LNCAP (cell line): ENCODE results near the gene PSMA7.

ENCODE experiments used
- TF ChIP-seq, protein P1 (sequence below): fragments of 450-650 bp; IDR thresholded peaks from 2 replicates; pipeline ENCODE4 v1.5.1; 2017; ENCODE audit warnings: mild to moderate bottlenecking

PSMA7 gene

GRCh38 chr20:62156592-62157386, 13.6 kb upstream of the PSMA7 start:
- TF ChIP-seq, protein P1, sequence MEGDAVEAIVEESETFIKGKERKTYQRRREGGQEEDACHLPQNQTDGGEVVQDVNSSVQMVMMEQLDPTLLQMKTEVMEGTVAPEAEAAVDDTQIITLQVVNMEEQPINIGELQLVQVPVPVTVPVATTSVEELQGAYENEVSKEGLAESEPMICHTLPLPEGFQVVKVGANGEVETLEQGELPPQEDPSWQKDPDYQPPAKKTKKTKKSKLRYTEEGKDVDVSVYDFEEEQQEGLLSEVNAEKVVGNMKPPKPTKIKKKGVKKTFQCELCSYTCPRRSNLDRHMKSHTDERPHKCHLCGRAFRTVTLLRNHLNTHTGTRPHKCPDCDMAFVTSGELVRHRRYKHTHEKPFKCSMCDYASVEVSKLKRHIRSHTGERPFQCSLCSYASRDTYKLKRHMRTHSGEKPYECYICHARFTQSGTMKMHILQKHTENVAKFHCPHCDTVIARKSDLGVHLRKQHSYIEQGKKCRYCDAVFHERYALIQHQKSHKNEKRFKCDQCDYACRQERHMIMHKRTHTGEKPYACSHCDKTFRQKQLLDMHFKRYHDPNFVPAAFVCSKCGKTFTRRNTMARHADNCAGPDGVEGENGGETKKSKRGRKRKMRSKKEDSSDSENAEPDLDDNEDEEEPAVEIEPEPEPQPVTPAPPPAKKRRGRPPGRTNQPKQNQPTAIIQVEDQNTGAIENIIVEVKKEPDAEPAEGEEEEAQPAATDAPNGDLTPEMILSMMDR = peak; percentile 81

DNA sequence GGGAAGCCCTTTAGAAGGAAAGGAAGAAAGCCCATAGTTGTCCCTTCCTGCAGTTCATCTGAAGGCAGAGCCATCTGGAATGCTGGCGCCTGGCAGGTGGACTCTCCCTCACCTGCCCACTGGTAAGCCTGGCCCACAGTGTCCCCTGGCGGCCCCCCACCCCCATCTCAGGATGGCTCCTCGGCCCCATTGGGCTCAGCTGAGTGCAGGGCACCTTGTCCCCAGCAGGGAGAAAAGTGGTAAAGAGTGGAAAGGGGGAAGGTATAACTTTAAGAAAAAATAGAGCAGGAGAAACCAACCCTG, 13.0 kb upstream of the PSMA7 start:
- TF ChIP-seq, protein P1 = no peak

DNA sequence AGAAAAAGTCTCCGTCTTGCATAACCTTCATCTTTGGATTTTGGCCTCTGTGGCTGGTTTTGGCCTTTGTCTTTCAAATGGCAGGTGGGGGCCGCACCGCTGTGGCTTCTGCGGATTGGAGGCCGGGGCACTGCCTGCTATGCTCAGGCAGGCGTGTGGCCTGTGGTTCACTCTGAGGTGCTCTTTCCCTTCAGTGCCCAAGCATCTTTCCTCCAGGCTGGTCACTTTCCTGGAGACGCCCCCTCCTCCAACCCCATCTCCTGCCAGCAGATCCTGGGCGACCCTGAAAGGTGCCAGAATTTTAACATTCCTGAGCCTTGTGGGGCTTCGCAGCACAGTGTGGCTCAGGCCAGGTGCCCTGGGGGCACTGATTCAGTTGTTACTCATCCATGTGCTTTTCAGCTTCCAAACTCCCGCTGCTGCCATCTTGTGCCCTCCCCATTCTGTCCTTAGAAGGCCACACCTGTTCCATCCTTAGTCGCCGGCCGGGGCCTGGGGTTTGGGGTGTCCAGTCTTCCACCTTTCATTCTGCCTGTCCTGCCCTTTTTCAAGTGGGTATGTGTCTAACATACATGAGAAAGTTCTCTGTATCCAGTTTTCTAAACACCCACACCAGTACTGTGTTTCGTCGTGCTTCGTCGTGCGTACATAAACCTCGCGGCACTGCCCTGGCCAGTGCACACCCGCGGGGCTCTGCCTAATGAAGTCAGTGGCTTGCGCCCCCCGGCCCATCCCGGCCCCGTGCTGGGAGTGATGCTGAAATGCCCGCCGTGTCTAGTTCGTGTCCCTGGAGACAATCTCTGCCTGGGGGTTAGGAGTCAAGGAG, 12.4 kb upstream of the PSMA7 start:
- TF ChIP-seq, protein P1 = no peak

GRCh38 chr20:62151835-62152364, 8.7 kb upstream of the PSMA7 start:
- TF ChIP-seq, protein P1 = no peak

DNA sequence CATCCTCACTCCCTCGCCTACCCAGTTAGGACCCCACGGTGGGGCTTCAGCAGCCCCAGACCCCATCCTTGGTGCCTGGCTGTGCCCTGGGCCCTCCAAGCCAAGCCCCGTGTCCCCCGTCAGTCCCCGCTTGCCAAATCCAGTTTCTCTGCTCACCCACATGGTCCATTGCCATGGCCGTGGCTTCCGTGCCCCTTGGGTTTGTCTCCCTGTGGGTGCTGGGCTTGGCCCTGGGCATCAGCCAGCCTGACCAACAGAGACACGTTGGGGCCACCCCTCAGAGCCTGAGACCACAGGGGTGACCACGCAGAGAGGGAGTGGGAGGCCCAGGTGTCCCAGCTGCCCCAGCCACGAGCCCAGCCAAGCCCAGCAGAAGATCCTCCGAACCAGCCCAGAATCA, 8.0 kb upstream of the PSMA7 start:
- TF ChIP-seq, protein P1 = no peak

DNA sequence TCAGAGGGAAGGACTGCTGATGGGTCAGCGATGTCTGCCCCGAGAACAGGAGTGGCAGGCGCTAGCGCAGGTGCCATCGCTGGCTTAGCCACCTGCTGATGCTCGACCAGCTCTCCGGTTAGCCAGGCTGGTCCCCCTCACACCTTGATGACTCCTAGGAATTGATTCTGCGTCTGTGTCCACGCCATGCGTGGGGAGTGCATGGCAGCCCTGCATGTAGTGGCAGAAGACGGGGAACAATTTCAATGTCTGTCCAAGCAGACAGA, 7.0 kb upstream of the PSMA7 start:
- TF ChIP-seq, protein P1 = no peak

DNA sequence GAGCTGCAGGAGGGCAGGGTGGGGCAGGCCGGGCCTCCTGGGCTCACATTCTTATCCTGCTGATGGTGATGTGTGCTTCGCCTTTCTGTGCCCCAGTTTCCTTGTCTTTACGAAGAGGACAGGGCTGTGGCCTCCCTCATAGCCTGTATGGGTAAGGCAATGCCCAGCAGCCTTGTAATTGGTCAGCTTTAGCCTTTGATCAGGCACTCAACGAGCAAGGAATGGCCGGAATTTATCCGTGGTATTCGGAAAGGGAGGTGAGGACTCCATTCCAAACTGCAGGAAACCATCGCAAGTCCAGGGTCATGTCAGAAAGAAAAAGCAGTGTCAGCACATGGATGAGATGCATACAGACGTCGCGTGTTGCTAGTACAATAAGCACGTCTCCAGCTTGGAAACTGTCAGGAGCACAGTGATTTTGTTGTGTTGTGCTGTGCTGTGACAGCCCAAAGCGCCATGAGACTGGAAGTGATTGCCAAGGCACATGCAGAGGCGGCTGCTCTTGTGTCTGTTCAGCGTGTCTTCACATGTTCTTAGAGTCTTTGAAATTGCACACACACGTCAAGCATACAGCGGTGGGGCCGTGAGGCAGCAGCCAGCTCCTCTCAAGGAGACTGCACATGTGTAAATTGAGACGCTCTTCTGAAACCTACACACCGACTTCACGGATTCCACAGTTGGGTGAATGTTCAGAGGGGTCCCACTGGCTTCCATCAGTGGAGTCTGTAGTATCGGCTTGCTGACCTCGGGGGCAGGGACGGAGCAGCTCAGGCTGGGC, 6.5 kb upstream of the PSMA7 start:
- TF ChIP-seq, protein P1 = no peak
